CD1c-positive myeloid dendritic cell (primary cell): ENCODE data around the gene TIMM17A.
A peak's percentile ranks its signal among the peaks of the same experiment; 100 is the strongest.

ENCODE experiments used
- DNase-seq: peaks from one replicate; pipeline ENCODE4 v3.0.0-alpha.2; 2016; ENCODE audit errors: extremely low spot score

Gene TIMM17A

GRCh38 chr1:201955009-201955728, at the start of gene TIMM17A:
TSS of gene TIMM17A (plus strand) at chr1:201955503. CDS start at chr1:201955527, 24 bp downstream.
- DNase-seq = peak; percentile 97

GRCh38 chr1:201906336-201906735, 49.0 kb upstream of the TIMM17A start:
- DNase-seq = no peak

GRCh38 chr1:201907621-201908020, 47.7 kb upstream of the TIMM17A start:
- DNase-seq = no peak

GRCh38 chr1:201911826-201912571, 43.3 kb upstream of the TIMM17A start:
- no peak for DNase-seq

- DNase-seq = no peak
Observed at GRCh38 chr1:201912832-201913231, 42.5 kb upstream of the TIMM17A start.

GRCh38 chr1:201914456-201915235, 40.7 kb upstream of the TIMM17A start:
- DNase-seq = no peak

- no peak for DNase-seq
Observed at GRCh38 chr1:201916649-201917249, 38.6 kb upstream of the TIMM17A start.

- DNase-seq = no peak
Observed at GRCh38 chr1:201917362-201918033, 37.8 kb upstream of the TIMM17A start.

GRCh38 chr1:201918343-201918742, 37.0 kb upstream of the TIMM17A start:
- DNase-seq = no peak

- no peak for DNase-seq
Observed at GRCh38 chr1:201921952-201922558, 33.2 kb upstream of the TIMM17A start.

GRCh38 chr1:201925301-201925567, 30.1 kb upstream of the TIMM17A start:
- DNase-seq = no peak

- no peak for DNase-seq
Observed at GRCh38 chr1:201925981-201926645, 29.2 kb upstream of the TIMM17A start.

GRCh38 chr1:201928266-201928665, 27.0 kb upstream of the TIMM17A start:
- no peak for DNase-seq

- DNase-seq = no peak
Observed at GRCh38 chr1:201930137-201930536, 25.2 kb upstream of the TIMM17A start.

GRCh38 chr1:201930803-201931202, 24.5 kb upstream of the TIMM17A start:
- DNase-seq = no peak

GRCh38 chr1:201933840-201934430, 21.4 kb upstream of the TIMM17A start:
- DNase-seq = no peak

- DNase-seq = no peak
Observed at GRCh38 chr1:201937624-201938213, 17.6 kb upstream of the TIMM17A start.

- no peak for DNase-seq
Observed at GRCh38 chr1:201938440-201939035, 16.8 kb upstream of the TIMM17A start.

- DNase-seq = no peak
Observed at GRCh38 chr1:201939148-201939547, 16.2 kb upstream of the TIMM17A start.

- DNase-seq = no peak
Observed at GRCh38 chr1:201939574-201939973, 15.7 kb upstream of the TIMM17A start.
